Endothelial cell (in vitro differentiated cells): ENCODE results near the gene RPS14. TPM values are rescaled to one million over a fixed set of nuclear protein-coding genes. Genes with fewer than 3 reads are reported as not detected.
A peak's percentile ranks its signal among the peaks of the same experiment; 100 is the strongest.

ENCODE experiments used
- DNase-seq: peaks from one replicate; pipeline ENCODE4 v3.0.0; 2021; ENCODE audit warnings: low spot score
- H3K27ac Mint-ChIP-seq: one replicate; pipeline ENCODE4 v1.8.0; 2021; ENCODE audit warnings: mixed read lengths, inconsistent platforms; ENCODE audit not compliant: unreplicated experiment
- H3K27me3 Mint-ChIP-seq: one replicate; pipeline ENCODE4 v1.8.0; 2021; ENCODE audit warnings: mild to moderate bottlenecking, moderate library complexity, mixed read lengths, inconsistent platforms; ENCODE audit not compliant: unreplicated experiment
- H3K36me3 Mint-ChIP-seq: one replicate; pipeline ENCODE4 v1.8.0; 2021; ENCODE audit warnings: mild to moderate bottlenecking, low read depth, mixed read lengths, inconsistent platforms; ENCODE audit not compliant: unreplicated experiment
- H3K4me1 Mint-ChIP-seq: one replicate; pipeline ENCODE4 v1.8.0; 2021; ENCODE audit warnings: mild to moderate bottlenecking, mixed read lengths, inconsistent platforms; ENCODE audit not compliant: unreplicated experiment
- H3K4me3 Mint-ChIP-seq: one replicate; pipeline ENCODE4 v1.8.0; 2021; ENCODE audit warnings: mild to moderate bottlenecking, mixed read lengths, inconsistent platforms; ENCODE audit not compliant: unreplicated experiment
- H3K9me3 Mint-ChIP-seq: one replicate; pipeline ENCODE4 v1.8.0; 2021; ENCODE audit warnings: mixed read lengths, inconsistent platforms; ENCODE audit not compliant: unreplicated experiment
- CTCF ChIP-seq: fragments of 200-600 bp; sonication (generic); IDR thresholded peaks from one replicate; pipeline ENCODE4 v1.5.0; 2021; ENCODE audit warnings: antibody characterized with exemption; ENCODE audit not compliant: unreplicated experiment
- total RNA-seq: library from RNA; stranded (reverse); fragmentation: NEBNext Ultra II Directional; extraction: Animal tissue kit (Norgen Biotek cat#: 25700); gene quantifications from one replicate; pipeline ENCODE4 v1.2.1, GENCODE V29; 2021; ENCODE audit not compliant: unreplicated experiment

Gene RPS14
- total RNA-seq, 1 donor from 2014 or later: 2,784 TPM

DNA sequence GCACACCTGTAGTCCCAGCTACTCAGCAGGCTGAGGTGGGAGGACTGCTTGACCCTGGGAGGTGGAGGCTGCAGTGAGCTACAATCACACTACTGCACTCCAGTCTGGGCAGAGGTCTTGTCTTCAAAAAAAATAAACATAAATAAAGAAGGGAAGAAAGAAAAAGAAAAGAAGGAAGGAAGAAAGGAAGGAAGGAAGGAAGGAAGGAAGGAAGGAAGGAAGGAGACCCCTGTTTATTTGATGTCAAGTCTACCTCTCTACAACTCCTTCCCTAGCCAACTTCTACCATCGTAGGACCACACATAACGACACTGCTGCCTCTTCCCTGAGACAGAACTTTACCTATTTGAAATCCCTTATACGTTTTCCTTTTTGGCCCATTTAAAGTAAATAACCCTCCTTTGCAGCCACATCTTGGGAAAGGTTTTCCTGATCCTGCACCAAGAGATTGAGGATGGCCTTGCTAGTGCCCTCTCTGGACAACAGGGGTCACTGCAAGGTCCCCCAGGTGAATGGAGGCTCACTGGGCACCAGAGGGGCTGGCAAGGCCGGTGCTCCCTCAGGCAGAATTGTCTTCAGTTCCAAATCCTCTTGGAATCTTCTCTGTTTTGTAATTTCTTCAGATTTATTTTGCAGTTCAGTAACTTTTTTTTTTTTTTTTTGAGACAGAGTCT, 10.5 kb downstream of the RPS14 start:
- Mint-ChIP-seq H3K4me1 (peaks cover 48% of the 10 kb centered on the region), H3K4me3 (no peak overlapping the region), H3K27ac (no peak overlapping the region), H3K27me3 (peaks cover 1% of the 10 kb centered on the region), H3K9me3 (no peaks in the 10 kb centered on the region), H3K36me3 (peaks cover 15% of the 10 kb centered on the region)
- peak; percentile 39 for DNase-seq
- no peak for TF ChIP-seq CTCF

DNA sequence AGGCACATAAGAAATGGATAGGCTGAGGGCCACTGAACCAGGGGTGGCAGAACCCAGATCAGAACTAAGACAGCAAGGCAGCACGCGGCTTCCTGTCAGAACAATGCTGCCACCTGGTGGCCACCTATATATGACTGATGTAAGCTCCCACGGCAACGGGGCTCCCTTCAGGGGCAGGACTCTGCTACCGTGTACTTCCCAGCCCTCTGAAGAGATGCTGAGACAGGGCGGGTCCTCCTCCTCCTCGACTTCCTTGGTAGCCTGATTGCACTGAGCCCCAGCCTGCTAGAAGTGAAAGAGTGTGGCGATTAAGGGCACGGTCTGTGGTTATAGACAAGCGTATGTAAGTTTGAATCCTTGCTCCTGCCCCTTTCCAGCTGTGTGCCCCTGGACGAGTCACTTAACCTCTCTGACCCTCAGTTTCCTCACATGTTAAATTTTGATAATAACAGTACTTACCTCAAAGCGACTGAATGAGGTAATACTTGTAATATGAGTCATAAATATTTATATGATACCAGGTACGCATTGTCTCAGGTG, 13.3 kb downstream of the RPS14 start:
- Mint-ChIP-seq H3K4me1 (peaks cover 32% of the 10 kb centered on the region), H3K27me3 (peaks cover 3% of the 10 kb centered on the region), H3K4me3 (no peak overlapping the region), H3K9me3 (no peaks in the 10 kb centered on the region), H3K36me3 (peaks cover 3% of the 10 kb centered on the region), H3K27ac (no peak overlapping the region)
- DNase-seq: peak; percentile 89
- TF ChIP-seq CTCF: peak; percentile 92

DNA sequence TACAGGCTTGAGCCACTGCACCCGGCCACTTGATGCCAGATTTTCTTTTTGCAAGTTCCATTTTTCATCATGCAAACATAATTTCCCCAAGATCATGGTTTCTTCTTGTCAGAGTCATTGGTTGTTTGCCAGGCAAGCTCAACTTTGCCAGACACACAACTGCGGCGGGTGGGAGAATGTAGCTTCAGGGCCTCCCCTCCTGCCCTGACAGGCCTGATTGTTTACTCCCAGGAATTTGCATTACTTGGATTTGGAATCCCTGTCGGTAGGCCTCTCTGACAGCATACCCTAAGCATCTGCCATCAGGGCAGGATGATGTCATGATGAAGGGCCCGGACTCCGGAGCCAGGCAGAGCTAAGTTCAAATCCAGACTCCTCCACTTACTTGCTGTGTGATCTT, 15.1 kb downstream of the RPS14 start:
- no peak for DNase-seq
- H3K36me3 Mint-ChIP-seq: peaks cover 4% of the 10 kb centered on the region
- TF ChIP-seq CTCF: no peak
- no peak overlapping the region for H3K27ac Mint-ChIP-seq
- no peak overlapping the region for H3K4me3 Mint-ChIP-seq
- H3K4me1 Mint-ChIP-seq: peaks cover 19% of the 10 kb centered on the region
- no peaks in the 10 kb centered on the region for H3K9me3 Mint-ChIP-seq
- H3K27me3 Mint-ChIP-seq: peaks cover 7% of the 10 kb centered on the region

DNA sequence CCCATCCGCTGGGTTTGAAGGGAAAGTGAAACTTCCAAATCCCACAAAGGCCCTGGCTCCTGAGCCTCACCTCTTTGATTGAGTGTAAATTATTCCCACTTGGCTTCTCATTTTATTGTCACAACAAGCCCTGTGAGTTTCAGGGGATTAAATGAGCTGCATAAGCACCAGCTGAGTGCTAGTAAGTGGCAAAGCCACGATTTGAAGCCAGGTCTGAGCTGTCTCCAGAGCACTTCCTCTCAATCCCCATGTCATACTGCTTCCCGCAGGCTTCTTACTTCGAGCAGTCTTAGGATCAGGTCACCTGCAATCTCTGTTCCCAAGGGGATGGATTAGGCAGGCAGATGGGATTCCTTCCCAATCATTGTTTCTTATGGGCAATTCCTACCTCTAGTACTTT, 18.0 kb downstream of the RPS14 start:
- no peak overlapping the region for H3K27ac Mint-ChIP-seq

More for the DNA sequence above, 18.0 kb downstream of the RPS14 start:
- no peak overlapping the region for H3K4me3 Mint-ChIP-seq
- no peak for TF ChIP-seq CTCF
- peaks cover 9% of the 10 kb centered on the region for H3K36me3 Mint-ChIP-seq
- H3K27me3 Mint-ChIP-seq: peaks cover 7% of the 10 kb centered on the region
- peaks cover 3% of the 10 kb centered on the region for H3K4me1 Mint-ChIP-seq
- DNase-seq: no peak
- no peaks in the 10 kb centered on the region for H3K9me3 Mint-ChIP-seq
